ENCODE measurements around the gene CAMK1.

Gene CAMK1

DNA sequence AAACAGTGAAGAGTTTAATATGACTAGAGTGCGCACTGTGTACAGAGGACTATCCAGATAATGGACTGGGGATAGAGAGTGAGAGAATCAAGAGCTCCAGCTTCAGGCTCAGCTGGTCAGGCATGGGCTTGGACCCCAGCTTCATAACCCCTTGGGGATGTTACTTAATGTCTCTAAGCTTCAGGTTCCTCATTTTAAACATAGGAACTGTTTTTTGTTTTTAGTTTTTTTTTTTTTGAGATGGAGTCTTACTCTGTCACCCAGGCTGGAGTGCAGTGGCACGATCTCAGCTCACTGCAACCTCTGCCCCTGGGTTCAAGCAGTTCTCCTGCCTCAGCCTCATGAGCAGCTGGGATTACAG is 48.1 kb downstream of the CAMK1 start:
- 86% methylated on average over 2 of the region's 2 CpGs; no CpG with 5 or more reads in 1 of the 2 experiments for WGBS, 2 experiments (ENCODE audit: insufficient coverage in 2 of 2)
- no peaks in the 10 kb centered on the region for H3K36me3 ChIP-seq (ENCODE audit: control insufficient read depth, insufficient read depth, low read length)
- H3K27ac ChIP-seq (ENCODE audit: low read depth, low read length, severe bottlenecking) = no peak overlapping the region
- no peaks in the 10 kb centered on the region for H3K4me1 ChIP-seq (ENCODE audit: control insufficient read depth, insufficient read depth, low read length, poor library complexity, severe bottlenecking)
- H3K9me3 ChIP-seq (ENCODE audit: control insufficient read depth, low read length) = no peaks in the 10 kb centered on the region
- H3K4me3 ChIP-seq (ENCODE audit: extremely low read depth, insufficient read depth, low read length, poor library complexity, severe bottlenecking) = no peak overlapping the region

DNA sequence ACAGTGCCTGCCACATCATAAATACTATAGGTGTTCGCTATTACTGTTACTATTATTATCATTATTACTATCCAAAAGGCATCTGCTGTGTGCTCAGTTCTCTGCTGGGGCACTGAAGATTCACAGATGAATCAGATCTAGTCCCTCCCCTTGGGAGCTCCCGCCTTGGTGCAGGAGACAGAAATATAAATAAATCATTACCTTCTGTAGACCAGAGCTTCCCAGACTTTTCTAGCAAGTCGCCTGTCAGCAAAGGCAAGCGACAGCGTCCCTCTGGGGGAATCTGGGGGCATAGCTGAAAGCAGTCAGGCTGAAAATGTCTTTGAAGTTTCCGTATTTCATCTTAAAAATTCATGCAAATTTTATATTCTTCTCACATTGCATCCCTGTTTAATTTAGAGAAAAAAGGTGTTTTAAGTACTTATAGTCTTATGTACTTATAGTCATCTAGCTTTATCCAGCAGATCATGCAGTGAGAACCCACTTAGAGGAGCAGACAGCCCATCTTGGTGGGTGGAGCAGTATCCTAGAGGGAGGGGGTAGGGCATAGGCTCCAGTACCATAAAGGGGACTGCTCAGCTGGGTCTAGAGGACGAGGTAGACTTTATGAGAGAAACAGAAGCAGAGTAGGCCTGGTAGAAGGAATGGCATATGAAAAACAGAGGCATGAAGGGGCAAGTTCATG is 48.6 kb downstream of the CAMK1 start:
- Histone ChIP-seq H3K4me1 (ENCODE audit: control insufficient read depth, insufficient read depth, low read length, poor library complexity, severe bottlenecking) (no peaks in the 10 kb centered on the region), H3K36me3 (ENCODE audit: control insufficient read depth, insufficient read depth, low read length) (no peaks in the 10 kb centered on the region), H3K27ac (ENCODE audit: low read depth, low read length, severe bottlenecking) (no peak overlapping the region), H3K4me3 (ENCODE audit: extremely low read depth, insufficient read depth, low read length, poor library complexity, severe bottlenecking) (no peak overlapping the region), H3K9me3 (ENCODE audit: control insufficient read depth, low read length) (no peaks in the 10 kb centered on the region)
- 34 to 35% methylated on average over 3 to 4 of the region's 7 CpGs for WGBS, 2 experiments (ENCODE audit: insufficient coverage in 2 of 2)

DNA sequence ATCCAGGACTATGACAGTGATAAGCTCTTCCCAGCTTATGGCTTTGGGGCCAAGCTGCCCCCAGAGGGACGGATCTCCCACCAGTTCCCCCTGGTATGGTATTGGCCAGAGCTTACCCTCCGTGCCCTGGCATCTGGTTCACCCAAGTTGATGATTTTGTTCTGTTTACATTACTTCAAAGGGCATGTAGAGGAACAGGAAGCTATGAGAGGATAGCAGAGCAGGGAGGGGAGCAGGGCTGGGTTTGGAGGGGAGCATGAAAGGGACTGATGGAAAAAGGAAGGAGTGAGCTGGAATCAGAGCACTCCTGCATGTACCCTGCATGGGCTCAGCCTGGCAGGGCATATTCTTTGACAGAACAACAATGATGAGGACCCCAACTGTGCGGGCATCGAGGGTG is 51.6 kb downstream of the CAMK1 start:
- Histone ChIP-seq H3K9me3 (ENCODE audit: control insufficient read depth, low read length) (no peaks in the 10 kb centered on the region), H3K4me3 (ENCODE audit: extremely low read depth, insufficient read depth, low read length, poor library complexity, severe bottlenecking) (no peak overlapping the region), H3K27ac (ENCODE audit: low read depth, low read length, severe bottlenecking) (no peak overlapping the region), H3K36me3 (ENCODE audit: control insufficient read depth, insufficient read depth, low read length) (no peaks in the 10 kb centered on the region), H3K4me1 (ENCODE audit: control insufficient read depth, insufficient read depth, low read length, poor library complexity, severe bottlenecking) (no peaks in the 10 kb centered on the region)
- WGBS, 2 experiments (ENCODE audit: insufficient coverage in 2 of 2) = 51 to 80% methylated on average over 2 to 4 of the region's 4 CpGs

DNA sequence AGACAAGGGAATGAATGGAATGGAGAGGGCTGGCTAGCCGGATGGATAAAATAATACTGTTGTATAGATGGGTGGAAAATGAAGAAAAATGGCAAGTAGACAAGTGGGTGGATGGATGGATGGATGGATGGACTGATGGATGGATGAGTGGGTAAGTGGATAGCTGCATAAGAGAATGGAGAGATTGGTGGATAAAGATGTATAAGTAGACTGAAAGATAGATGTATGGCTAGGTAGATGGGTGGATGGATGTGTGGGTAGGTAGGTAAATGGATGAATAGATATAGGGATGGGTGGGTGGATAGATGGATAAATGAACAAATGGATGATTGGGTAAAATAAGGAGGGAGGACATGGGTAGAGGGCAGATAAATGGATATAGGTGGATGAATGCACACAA is 52.2 kb downstream of the CAMK1 start:
- Histone ChIP-seq H3K27ac (ENCODE audit: low read depth, low read length, severe bottlenecking) (no peak overlapping the region), H3K4me1 (ENCODE audit: control insufficient read depth, insufficient read depth, low read length, poor library complexity, severe bottlenecking) (no peaks in the 10 kb centered on the region), H3K36me3 (ENCODE audit: control insufficient read depth, insufficient read depth, low read length) (no peaks in the 10 kb centered on the region), H3K4me3 (ENCODE audit: extremely low read depth, insufficient read depth, low read length, poor library complexity, severe bottlenecking) (no peak overlapping the region), H3K9me3 (ENCODE audit: control insufficient read depth, low read length) (no peaks in the 10 kb centered on the region)
- 91 to 94% methylated on average over 1 of the region's 1 CpG for WGBS, 2 experiments (ENCODE audit: insufficient coverage in 2 of 2)

DNA sequence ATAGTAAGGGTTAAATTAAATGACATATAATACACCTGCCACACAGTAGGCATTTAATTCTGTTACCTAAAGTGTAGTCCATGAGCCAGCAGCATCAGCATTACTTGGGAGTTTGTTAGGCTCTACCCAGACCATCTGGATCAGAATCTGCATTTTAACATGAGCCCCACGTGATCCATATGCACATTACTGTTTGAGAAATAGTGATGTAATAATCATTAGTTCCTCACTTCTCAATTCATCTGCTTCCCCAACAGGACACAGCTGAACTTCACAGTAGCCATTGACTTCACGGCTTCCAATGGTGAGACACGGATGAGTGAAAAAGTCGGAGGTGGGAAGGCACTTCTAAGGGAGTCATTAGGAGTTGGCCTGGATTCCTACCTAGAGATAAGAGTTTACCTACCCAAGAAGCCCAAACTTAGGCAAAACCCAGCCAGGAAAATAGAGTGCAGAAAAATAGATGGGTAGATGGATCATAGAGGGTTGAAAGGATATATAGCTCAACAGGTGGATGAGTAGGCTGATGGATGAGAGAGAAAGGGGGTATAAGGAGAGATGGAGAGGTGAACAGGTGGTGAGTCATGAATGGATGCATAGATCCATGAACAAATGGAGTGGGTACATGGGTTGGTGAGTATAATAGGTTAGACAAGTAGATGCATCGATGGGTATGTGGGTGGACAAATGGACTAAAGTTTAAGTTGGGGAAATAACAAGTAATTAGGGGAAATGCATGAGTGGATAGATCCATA is 52.8 kb downstream of the CAMK1 start:
- WGBS, 2 experiments (ENCODE audit: insufficient coverage in 2 of 2) = 69 to 95% methylated on average over 1 to 3 of the region's 5 CpGs

DNA sequence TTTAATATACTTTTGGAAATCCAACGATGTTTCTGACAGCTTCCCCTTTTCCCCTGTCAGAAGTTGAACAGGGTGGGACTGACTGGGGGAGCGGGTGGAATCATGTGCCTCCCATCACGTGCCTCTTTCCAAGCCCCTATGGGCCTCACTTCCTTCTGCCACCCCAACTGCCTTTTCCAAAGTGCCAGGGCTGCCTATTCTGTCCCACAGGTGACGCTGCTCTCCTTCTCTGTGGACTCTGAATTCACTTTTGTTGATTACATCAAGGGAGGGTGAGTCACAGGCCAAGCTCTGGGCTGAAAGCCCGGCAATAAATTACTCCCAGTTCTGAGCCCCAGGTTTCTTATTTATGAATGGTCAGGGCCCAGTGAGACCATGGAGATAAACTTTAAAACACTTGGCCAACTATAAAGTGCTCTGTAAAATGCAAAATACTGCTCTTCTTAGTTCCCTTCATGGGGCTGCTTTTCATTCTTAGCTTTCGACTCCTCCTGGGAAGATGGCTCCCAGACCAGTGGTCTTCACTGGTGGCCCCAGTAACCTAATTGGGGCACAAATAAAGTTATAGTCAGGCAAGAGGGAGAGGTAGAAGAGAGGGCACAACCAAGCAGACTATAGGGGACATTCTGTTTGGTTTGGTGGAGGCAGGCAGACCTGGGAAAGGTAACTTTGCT is 53.8 kb downstream of the CAMK1 start:
- H3K4me1 ChIP-seq (ENCODE audit: control insufficient read depth, insufficient read depth, low read length, poor library complexity, severe bottlenecking) = no peaks in the 10 kb centered on the region
- H3K36me3 ChIP-seq (ENCODE audit: control insufficient read depth, insufficient read depth, low read length) = no peaks in the 10 kb centered on the region
- no peak overlapping the region for H3K27ac ChIP-seq (ENCODE audit: low read depth, low read length, severe bottlenecking)
- WGBS, 2 experiments (ENCODE audit: insufficient coverage in 2 of 2) = 71 to 81% methylated on average over 3 to 5 of the region's 6 CpGs
- H3K9me3 ChIP-seq (ENCODE audit: control insufficient read depth, low read length) = no peaks in the 10 kb centered on the region
- H3K4me3 ChIP-seq (ENCODE audit: extremely low read depth, insufficient read depth, low read length, poor library complexity, severe bottlenecking) = no peak overlapping the region

More for the DNA sequence above, 52.8 kb downstream of the CAMK1 start:
- Histone ChIP-seq H3K9me3 (ENCODE audit: control insufficient read depth, low read length) (no peaks in the 10 kb centered on the region), H3K36me3 (ENCODE audit: control insufficient read depth, insufficient read depth, low read length) (no peaks in the 10 kb centered on the region), H3K4me1 (ENCODE audit: control insufficient read depth, insufficient read depth, low read length, poor library complexity, severe bottlenecking) (no peaks in the 10 kb centered on the region), H3K27ac (ENCODE audit: low read depth, low read length, severe bottlenecking) (no peak overlapping the region), H3K4me3 (ENCODE audit: extremely low read depth, insufficient read depth, low read length, poor library complexity, severe bottlenecking) (no peak overlapping the region)

DNA sequence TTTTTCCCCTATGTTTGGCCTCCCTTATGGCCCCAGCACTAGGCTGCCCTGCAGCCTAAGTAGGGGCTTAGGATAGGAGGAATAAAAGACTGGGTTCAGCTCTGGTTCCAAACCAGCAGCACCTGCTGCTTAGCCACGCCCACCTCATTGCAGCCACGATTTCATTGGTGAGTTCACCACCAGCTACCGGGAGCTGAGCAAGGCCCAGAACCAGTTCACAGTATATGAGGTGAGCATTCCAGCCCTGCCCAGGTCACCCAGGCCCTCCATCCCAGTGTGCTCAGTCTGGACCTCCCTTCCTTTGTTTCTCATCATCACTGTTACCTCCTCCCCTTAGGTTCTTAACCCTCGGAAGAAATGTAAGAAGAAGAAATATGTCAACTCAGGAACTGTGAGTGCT is 54.6 kb downstream of the CAMK1 start:
- no peak overlapping the region for H3K4me3 ChIP-seq (ENCODE audit: extremely low read depth, insufficient read depth, low read length, poor library complexity, severe bottlenecking)
- 25 to 57% methylated on average over 2 to 3 of the region's 4 CpGs for WGBS, 2 experiments (ENCODE audit: insufficient coverage in 2 of 2)

DNA sequence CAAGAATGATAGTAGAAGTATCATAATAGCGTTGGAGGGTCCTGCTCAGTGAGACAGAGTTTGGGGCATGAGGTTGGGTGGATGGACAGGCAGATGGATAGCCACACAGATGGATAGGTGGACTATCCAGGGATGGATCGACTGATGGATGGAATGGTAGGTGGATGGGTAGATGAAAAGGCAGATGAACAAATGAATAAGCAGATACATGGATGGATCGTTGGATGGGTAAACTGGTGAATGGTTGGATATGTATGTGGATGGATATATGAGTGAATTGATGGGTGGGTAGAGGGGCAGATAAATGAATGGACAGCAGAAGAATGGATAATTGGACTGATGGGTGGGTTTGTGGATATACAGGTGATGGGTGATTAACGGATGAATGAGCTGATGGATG is 56.6 kb downstream of the CAMK1 start:
- no peak overlapping the region for H3K4me3 ChIP-seq (ENCODE audit: extremely low read depth, insufficient read depth, low read length, poor library complexity, severe bottlenecking)
- 80 to 82% methylated on average over 4 of the region's 4 CpGs for WGBS, 2 experiments (ENCODE audit: insufficient coverage in 2 of 2)
- H3K4me1 ChIP-seq (ENCODE audit: control insufficient read depth, insufficient read depth, low read length, poor library complexity, severe bottlenecking) = no peaks in the 10 kb centered on the region
- no peaks in the 10 kb centered on the region for H3K36me3 ChIP-seq (ENCODE audit: control insufficient read depth, insufficient read depth, low read length)
- H3K9me3 ChIP-seq (ENCODE audit: control insufficient read depth, low read length) = no peaks in the 10 kb centered on the region
- no peak overlapping the region for H3K27ac ChIP-seq (ENCODE audit: low read depth, low read length, severe bottlenecking)

More for the DNA sequence above, 54.6 kb downstream of the CAMK1 start:
- H3K27ac ChIP-seq (ENCODE audit: low read depth, low read length, severe bottlenecking) = no peak overlapping the region
- no peaks in the 10 kb centered on the region for H3K9me3 ChIP-seq (ENCODE audit: control insufficient read depth, low read length)
- no peaks in the 10 kb centered on the region for H3K36me3 ChIP-seq (ENCODE audit: control insufficient read depth, insufficient read depth, low read length)
- no peaks in the 10 kb centered on the region for H3K4me1 ChIP-seq (ENCODE audit: control insufficient read depth, insufficient read depth, low read length, poor library complexity, severe bottlenecking)

DNA sequence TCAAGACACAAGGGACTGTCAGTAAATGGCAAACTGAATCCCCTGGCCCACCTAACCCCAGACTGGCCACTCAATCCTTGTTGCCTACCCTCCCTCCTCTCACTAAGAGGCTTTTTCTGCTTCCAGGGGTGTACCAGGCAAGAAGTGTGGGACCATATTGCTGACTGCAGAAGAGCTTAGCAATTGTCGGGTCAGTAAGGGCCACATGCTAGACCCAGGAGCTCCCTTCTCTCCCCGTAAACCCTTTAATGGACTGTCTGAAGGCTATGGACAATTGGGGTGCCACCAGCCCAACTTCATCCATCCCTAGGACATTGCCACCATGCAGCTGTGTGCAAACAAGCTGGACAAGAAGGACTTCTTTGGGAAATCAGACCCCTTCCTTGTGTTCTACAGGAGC is 57.3 kb downstream of the CAMK1 start:
- 83 to 100% methylated on average over 1 to 2 of the region's 2 CpGs for WGBS, 2 experiments (ENCODE audit: insufficient coverage in 2 of 2)
- no peaks in the 10 kb centered on the region for H3K36me3 ChIP-seq (ENCODE audit: control insufficient read depth, insufficient read depth, low read length)

DNA sequence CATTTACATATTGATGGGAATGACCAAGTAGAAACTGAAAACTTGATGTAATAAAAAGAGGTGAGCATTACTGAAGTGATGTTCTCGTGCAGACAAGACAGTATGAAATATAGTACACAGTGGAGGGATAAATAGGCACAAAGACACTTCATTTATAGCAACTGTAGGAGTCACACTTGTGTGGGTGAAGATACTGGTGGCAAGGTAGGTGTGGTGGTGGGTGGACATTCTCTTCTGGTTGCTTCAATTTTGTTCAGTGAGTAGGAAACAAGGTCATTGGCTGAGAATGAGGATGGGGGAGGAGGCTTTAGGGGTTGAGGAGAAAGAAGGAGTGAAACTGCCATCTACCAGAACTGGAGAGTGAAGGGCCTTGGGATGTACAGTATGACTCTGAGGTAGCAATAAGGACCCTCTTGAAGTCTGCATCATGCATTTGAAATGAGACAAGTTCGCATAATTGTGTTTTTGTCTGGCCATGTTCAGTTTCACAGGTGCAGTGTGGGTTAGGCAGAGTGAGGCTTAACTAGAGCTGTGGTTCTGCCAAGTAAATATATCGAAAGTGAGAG is 59.5 kb downstream of the CAMK1 start:
- no peaks in the 10 kb centered on the region for H3K4me1 ChIP-seq (ENCODE audit: control insufficient read depth, insufficient read depth, low read length, poor library complexity, severe bottlenecking)
- H3K9me3 ChIP-seq (ENCODE audit: control insufficient read depth, low read length) = no peaks in the 10 kb centered on the region
- 80 to 85% methylated on average over 2 to 3 of the region's 3 CpGs for WGBS, 2 experiments (ENCODE audit: insufficient coverage in 2 of 2)
- no peaks in the 10 kb centered on the region for H3K36me3 ChIP-seq (ENCODE audit: control insufficient read depth, insufficient read depth, low read length)
- no peak overlapping the region for H3K27ac ChIP-seq (ENCODE audit: low read depth, low read length, severe bottlenecking)
- no peak overlapping the region for H3K4me3 ChIP-seq (ENCODE audit: extremely low read depth, insufficient read depth, low read length, poor library complexity, severe bottlenecking)

More for the DNA sequence above, 57.3 kb downstream of the CAMK1 start:
- no peak overlapping the region for H3K4me3 ChIP-seq (ENCODE audit: extremely low read depth, insufficient read depth, low read length, poor library complexity, severe bottlenecking)
- H3K9me3 ChIP-seq (ENCODE audit: control insufficient read depth, low read length) = no peaks in the 10 kb centered on the region
- H3K4me1 ChIP-seq (ENCODE audit: control insufficient read depth, insufficient read depth, low read length, poor library complexity, severe bottlenecking) = no peaks in the 10 kb centered on the region
- H3K27ac ChIP-seq (ENCODE audit: low read depth, low read length, severe bottlenecking) = no peak overlapping the region
